HG02973 (cell line): Measurements from ENCODE around the gene GPR156.
"Not testable (repeated sequence)": the region's sequence is repeated elsewhere in the genome, so short reads cannot be mapped to it uniquely, and the experiment has no call there.

Source experiments
- ATAC-seq: cut with Tn5 transposase; IDR thresholded peaks from one replicate; pipeline ENCODE4 v1.9.1; 2021; ENCODE audit warnings: moderate library complexity; ENCODE audit not compliant: unreplicated experiment

Gene GPR156

DNA sequence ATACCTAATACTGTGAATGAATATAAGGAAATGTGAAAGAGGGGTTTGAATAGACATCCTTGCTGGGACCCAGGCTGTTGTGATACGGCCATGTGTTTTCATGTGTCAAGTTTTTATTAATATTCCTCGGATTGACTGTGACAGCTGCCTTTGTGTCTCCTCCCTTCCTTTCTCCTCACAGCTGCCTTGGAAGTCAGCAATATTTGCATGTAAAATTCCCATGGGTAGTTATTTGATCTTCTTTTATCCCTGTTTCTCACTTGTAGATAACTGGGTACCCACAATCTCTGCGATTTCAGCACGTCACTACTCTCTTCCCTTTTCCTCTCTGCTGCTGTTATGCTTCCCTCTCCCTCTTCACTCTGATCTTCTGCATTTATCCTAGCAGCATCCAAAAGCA, 9.4 kb downstream of the GPR156 start:
- ATAC-seq: no peak

DNA sequence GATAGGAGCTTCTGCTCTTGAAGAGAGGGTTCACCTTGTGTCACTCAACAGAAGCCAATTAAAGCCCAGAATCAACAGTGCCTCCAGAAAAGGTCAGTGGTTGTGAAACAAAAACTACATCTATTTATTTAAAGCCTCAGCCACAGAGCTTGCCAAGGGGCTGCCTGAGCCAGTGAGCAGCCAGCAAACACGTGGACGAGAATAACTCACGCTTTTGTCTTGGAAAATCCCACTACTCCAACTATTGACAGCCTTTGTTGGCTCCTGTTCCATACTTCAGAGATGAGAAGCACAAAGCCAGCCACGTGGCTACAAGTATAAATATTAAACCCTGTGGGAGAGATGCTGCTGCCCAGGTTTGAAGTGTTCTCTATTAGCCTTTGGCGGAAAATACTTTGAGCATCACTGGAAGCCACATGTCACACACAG, 10.3 kb downstream of the GPR156 start:
- ATAC-seq: no peak

DNA sequence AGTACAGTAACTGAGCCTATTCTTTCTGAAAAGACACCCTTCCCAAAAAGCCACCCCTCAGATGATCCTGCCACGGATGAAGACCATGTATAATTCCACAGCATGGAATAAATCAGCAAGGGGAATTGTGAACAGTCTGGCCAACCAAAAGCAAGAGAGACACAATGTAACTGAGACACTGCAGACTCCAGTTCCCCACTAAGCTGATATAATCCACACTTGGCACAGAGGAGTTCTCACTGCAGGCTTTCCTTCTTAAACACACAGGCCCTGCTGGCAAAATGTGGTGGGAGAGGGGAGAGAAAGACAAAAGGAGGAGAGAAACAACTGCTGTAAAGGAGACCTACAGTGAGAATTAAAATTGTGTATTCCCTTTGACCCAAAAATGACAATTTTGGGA, 12.7 kb downstream of the GPR156 start:
- ATAC-seq: no peak

DNA sequence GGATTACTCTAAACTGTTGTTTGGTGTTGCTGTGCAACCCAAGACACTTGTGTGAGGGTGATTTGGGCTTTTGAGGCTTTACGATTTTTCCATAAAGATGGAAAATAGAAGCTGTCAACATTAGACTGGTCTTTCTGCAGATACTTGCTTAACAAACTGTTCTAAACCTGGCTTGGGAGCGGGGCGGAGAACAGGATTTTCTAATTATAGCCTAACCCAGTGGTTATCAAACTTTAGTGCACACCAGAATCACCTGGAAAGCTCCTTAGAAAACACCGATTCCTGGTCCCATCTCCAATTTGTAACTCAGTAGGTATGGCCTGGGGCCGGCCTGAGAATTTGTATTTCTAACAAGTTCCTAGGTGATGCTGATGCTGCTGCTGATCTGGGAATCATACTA, 19.0 kb downstream of the GPR156 start:
- ATAC-seq: no peak

DNA sequence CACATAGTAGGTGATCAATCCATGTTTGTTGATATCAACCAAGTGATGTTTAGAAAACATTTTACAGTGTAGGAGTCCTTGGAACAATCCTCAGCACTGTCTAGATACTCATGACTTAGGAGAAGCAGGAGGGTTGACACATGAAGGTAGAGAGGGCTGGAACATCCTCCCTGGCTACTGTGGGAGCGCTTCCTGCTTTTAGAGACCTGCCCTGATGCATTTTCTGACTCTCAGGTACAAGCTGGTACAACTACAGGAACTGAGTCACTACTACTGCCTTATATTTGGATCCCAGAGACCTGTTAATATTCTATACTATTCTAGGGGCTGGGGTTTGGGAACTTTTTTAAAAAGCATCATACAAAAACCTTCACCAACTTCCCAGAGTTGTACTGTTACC, 20.1 kb downstream of the GPR156 start:
- ATAC-seq: no peak

DNA sequence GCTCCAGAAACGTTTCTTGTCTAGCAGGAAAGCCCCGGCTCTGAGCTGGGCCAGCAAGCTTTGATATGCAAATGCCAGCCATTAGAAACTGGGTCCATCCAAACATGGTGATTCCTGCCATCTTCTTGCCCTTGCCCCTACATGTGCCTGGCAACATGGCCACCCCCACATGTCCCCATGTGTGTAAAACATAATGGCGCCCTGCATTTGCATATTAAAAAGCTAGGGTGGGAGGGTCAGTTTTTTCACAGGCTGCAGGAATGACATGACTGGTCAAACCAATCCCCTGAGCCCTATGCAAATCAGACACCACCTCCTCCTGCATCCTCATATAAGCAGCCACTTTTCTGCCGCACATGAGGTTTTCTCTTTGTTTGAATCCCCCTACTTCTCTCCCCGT, 21.2 kb downstream of the GPR156 start:
- no peak for ATAC-seq

DNA sequence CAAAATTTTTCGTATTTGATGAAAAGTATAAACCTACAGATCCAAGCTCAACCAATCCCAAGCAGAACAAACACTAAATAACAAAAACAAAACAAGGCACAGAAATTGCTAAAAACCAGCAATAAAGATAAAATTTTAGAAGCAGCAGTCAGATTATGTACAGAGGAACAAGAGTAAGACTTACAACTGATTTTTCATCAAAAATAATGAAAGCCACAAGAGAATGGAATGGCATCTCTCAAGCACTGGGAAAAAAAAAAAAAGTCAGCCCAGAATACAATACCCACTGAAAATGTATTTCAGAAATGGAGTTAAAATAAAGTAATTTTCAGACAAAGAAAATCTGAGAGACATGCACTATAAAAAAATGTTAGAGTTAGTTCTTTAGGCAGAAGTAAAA, 27.0 kb downstream of the GPR156 start:
- ATAC-seq: no peak

DNA sequence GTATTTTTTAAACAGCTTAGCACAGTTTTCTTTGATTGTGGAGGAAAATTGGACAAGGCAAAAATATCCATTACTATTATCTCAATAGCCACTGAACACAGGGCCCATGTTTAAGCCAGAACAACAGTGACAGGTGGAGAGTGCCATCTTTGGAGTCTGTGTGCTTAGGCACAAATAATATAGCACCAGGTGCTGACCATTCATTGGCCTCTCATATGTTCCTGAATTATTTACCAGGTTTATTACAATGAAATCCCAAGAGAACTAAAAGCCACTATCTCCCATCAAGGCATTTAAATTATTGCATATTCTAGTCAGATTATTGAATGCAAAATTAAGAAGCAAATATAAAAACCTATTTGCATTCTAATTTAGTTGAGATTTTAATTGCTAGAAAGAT, 39.6 kb downstream of the GPR156 start:
- ATAC-seq: no peak

DNA sequence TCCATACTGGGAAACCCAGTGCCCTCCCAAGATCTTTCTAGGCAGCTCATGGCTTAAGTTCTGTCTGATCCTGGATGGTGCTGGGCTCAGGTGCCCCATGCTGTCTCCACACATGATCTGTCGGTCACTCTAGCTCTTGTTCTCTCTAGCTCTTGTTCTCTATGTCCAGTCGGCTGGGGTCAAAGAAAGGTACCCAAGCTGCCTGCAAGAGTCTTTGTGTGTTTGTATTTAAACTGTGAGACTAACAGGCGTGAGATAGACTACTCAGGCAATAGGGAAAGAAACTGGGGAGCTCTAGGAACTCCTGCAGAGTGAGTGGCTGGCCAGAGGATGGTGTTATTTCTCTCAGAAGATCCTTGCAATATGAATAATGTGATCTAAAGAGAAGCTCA, 40.2 kb downstream of the GPR156 start:
- no peak for ATAC-seq

DNA sequence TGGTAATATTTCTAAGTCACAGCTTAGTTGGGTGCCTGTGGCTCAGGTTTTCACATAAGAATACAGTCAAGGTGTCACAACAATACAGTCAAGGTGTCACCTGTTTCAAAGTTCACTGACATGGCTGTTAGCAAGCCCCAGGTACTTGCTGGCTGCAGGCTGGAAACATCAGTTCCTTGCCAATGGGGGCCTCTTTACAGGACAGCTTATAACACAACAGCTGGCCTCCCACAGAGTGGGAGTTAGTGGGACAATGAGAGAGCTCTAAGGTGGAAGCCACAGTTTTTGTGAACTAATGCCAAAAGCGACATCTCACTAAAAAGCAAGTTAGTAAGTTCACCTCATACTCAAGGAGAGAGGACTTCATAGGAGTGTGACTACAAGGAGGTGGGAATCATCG, 45.4 kb downstream of the GPR156 start:
- ATAC-seq: no peak

DNA sequence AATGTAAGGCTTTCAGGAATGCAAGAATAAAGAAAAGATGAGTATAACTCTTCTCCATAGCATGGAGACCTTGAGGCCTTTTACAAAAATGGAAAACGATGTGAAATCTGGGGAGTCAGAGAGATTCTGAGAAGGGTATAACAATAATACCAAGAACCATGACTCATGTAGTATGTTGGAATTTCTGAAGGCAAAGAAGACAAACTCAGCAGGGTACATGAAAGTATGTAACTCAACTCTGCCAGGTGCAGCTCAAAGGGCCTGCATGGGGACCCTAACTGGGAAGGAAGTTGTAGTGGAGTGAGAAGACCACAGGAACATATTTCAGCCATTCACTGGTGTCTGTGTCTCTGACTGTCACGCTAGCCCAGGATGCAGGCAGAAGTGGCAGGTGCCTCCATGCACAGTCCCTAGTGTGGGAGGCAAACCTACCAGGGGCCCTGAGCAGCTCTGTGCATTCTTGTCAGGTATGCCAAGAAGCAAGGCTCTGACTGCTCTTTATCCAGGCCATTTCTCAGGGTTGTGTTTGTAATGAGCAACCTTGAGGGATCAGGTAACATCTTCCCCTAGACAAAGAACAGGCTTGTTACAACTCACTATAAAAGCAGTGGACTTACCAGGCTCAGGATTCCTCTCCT, 57.2 kb downstream of the GPR156 start:
- ATAC-seq: no peak

DNA sequence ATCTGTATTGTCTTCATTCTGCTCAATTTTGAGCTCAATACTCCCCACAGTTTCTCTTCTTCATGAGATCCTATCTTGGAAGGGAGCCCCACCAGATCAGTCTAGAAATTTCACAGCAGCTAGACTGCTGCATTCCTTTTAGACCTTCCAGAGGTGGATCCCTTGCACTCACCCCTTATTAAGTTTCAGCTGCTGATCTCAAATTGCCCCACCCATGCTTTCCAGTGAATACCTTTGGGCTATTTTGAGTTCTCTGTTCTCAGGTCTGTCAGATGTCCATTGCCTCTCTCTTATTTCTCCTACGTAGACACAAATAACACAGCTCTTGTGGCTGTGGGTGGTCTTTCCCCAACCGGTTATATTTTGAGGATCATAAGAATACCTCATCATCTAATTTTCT, 60.8 kb downstream of the GPR156 start:
- ATAC-seq: no peak

DNA sequence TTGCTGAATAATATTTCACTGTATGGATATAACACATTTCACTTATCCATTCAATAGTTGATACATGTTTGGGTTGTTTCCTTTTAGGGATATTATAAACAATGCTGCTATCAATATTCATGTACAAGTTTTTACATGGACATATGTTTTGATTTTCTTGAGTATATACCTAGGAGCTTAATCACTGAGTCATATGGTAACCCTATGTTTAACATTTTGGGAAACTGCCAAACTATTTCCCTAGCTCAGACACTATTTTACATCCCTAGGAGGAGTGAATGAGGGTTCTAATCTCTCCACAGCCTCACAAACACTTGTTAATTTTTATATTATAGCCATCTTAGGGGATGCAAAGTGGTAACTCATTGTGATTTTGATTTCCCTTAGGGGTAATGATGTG, 66.0 kb downstream of the GPR156 start:
- ATAC-seq: no peak

DNA sequence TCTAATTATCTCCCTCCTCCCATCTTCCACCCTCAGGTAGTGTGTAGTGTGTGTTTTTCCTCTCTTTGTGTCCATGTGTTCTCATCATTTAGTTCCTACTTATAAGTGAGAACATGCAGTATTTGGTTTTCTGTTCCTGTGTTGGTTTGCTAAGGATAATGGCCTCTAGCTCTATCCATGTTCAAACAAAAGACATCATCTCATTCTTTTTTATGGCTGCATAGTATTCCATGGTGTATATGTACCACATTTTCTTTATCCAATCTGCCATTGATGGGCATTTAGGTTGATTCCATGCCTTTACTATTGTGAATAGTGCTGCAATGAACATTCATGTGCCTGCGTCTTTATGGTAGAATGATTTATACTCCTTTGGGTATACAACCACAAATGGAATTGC, 68.4 kb downstream of the GPR156 start:
- ATAC-seq: not testable (repeated sequence)

DNA sequence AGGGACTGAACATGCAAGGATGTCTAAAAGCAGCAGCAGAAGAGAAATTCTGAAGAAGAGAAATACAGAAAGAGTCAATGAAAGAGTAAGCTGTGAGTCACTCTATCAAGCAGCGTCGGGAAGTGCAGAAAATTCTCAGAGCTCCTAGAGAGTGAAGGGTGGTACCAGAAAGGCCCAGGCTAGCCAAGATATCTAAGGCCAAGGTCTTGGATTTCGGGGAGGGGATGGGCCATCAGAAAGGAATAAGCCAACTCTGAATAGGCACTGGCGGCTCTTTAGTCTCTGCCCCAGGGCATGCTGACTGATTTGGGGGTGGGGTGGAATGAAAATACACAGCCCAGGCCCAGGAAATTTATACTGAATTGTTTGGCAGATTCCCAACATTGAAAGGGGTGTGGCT, 70.8 kb downstream of the GPR156 start:
- no peak for ATAC-seq

DNA sequence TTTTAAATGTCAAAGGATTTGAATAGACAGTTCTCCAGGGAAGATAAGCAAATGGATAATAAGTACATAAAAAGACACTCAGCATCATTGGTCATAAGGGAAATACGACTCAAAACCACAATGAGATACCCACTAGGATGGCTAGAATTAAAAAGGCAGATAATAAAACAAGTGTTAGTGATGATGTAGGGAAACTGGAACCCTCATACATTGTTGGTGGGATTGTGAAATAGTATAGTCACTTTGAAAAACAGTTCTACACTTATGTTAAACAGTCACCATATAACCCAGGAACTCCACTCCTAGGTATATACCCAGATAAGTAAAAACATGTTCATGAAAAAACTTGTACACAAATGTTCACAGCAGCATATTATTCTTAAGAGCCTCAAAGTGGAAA, 72.5 kb downstream of the GPR156 start:
- ATAC-seq: no peak

DNA sequence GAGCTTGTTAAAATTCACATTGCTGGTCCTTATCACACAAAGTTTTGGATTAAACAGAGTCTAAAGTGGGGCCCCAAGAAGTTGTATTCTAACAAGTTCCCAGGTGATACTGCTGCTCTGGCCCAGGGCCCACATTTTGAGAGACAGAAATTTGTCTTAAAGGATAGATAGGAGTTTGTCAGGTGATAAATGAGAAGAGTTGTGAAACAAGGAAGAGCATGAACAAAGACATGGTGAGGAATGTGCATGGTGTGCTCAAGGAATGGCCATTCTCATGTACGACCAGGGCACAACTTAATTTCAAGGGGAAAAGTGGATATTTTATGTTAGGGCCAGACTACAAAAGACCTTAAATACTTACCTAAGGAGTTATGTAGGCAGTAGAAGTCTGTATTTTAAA, 75.6 kb downstream of the GPR156 start:
- no peak for ATAC-seq

DNA sequence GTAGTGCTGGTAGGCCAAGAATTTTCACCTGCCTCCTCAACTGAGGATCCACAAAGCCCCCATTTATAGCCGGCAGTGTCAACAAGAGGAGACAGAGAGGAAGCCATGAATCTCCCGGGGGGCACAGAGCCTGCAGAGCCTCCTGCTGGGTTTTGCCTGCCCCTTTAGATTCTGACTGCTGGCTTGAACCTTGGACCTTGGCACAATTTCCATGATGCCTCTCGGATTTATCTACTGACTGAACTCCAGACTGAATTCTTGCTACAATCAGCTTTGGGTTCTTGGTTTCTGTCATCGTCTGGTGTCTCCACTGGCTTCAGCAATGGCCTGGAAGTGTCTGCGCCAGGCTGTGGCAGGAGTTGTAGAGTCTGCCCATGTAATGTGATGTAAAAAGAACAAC, 80.7 kb downstream of the GPR156 start:
- no peak for ATAC-seq

DNA sequence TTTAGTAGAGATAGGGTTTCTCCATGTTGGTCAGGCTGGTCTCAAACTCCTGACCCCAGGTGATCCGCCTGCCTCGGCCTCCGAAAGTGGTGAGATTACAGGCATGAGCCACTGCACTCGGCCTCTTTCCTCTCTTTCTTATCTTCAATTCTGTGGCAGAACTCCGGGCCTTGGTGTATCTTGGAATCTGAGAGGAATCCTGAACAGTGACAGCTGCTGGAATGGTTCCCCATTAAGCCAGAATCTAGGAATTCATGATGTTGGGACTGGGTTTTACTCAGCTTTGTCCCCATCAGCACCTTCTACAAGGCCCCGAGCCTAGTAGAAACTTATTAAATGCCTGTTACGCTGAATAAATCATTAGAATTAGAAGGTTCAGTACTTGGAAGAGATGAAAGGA, 81.4 kb downstream of the GPR156 start:
- ATAC-seq: no peak

DNA sequence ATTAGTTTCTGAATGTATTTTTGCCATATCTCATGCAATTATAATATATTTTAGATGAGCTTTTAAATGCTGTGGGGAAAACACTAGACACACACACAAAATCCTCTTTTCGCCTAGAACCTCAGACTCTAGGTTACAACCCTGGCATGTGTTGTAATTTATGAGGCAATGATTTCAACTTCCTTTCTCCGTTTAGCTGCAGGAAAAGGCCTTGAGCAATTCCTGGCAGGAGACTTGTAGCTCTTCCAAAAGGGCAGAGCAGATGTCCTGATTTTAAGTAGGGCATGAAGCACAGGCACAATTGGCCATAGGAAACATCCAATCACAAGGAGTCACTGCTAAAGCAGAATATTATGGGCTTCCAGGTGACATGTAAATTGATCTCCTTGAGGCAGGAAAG, 82.0 kb downstream of the GPR156 start:
- ATAC-seq: no peak

DNA sequence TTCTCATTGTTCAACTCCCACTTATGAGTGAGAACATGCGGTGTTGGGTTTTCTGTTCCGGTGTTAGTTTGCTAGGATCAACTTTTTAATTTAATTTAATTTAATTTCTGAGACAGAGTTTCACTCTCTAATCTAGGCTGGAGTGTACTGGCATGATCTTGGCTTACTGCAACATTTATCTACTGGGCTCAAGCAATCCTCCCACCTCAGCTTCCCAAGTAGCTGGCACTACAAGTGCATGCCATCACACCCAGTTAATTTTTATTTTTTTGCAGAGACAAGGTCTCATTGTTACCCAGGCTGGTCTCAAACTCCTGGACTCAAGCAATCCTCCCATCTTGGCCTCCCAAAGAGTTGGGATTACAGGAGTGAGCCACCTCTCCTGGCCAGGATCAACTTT, 82.7 kb downstream of the GPR156 start:
- ATAC-seq: no peak

DNA sequence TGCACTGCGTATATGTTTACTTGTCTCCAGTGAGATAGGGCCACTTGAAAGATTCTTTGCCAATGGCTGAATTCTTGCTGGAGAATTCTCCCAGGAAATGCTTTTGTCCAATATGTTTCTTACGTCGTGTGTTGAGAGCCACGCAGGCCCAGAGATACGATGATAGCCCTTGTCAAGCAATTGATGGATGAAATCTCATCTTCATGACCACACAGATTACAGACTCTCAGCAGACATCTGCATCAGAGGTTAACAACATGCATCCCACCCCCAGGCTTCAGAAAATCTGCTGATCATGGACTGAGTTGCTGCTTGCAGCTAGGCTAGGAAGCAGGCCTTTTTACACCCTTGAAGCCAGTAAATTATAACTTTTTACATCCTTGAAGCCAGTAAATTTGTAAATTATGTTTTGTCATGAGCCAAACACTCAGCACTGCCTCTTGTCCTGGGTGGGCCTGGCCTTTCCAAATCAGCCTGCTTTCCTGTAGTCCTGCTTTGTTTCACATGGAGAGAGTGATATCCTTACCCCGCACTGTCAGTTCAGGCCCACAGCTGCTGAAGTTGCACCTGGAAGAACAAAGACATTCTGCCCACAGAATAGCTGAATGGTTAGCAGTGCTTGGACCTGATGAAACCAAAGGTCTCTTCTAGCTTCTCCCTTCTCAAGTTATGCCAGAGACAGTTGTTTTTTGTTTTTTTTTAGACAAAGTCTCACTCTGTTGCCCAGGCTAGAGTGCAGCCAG, 84.4 kb downstream of the GPR156 start:
- ATAC-seq: no peak

DNA sequence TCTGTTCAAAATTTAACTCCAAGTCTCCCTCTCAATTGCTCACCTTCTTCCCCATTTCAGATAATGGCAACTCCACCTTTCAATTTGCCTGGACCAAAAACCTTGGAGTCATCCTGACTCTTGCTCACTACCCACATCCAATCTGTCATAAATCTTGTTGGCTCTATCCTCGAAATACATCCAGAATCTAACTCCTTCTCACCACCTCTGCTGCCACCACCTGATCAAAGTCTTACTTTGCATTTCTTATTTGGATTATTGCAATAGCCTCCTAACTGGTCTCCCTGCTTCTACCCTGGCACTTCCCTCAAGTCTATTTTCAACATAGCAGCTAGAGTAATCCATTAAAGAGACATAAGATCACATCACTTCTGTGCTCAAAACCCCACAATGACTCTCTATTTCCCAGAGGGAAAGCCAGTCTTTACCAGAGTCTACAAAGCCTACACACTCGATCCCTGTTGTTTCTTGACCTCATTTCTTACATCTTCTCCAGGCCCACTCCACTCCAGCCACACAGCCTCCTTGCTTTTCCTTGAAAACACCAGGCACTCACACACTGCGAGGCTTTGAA, 86.6 kb downstream of the GPR156 start:
- ATAC-seq: no peak
